HG03135 (cell line): Measurements from ENCODE around the gene ASAP2.

Experiments used
- ATAC-seq: cut with Tn5 transposase; IDR thresholded peaks from one replicate; pipeline ENCODE4 v1.9.1; 2021; ENCODE audit warnings: mild to moderate bottlenecking, moderate library complexity; ENCODE audit not compliant: unreplicated experiment

Gene ASAP2

DNA sequence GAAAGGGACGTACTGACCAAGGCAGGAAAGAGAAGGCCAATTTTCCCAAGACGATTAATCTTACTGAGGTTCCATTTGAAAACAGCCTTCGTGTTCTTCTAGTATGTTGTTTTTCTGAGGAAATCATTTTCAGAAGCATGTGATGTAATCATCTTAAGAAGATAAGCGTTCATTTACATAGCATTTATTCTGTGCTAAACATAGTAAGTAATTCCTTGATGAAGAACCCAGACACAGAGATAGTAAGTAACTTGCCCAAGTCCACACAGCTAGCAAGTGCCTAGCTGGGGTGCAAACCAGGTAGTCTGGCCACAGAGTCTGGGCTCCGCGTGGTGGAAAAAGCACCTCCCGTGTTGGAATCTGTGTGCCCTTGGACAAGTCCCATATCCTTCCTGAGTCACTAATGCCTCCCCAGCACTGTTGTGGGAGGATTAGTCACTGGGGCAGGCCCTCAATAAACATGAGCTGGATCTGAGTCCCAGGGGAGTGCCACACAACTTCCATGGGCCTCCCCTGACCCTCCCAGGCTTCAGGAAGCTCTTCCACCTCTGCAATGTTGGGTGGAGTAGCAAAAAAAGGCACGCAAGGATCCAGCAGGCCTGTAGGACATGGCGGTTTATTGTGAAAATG is 26.9 kb upstream of the ASAP2 start:
- no peak for ATAC-seq

DNA sequence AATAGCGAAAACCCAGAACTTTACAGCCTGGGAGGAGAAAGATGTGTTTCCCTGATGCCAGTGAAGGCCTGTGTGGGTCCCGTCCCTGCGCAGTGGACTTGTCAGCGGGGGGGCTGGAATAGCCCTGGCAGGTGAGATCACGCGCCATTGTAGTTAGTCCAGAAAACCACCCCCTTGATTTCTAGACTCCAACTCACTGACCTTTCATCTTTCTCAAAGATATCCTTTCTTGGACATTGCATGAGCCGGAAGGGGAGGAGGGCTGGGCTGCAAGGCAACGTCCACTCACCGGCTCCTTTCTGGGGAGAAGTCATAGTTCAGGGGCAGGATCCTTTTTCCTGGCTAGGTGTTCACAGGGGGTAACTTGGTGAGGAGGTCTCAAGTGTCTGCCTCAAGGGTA is 22.3 kb upstream of the ASAP2 start:
- no peak for ATAC-seq

DNA sequence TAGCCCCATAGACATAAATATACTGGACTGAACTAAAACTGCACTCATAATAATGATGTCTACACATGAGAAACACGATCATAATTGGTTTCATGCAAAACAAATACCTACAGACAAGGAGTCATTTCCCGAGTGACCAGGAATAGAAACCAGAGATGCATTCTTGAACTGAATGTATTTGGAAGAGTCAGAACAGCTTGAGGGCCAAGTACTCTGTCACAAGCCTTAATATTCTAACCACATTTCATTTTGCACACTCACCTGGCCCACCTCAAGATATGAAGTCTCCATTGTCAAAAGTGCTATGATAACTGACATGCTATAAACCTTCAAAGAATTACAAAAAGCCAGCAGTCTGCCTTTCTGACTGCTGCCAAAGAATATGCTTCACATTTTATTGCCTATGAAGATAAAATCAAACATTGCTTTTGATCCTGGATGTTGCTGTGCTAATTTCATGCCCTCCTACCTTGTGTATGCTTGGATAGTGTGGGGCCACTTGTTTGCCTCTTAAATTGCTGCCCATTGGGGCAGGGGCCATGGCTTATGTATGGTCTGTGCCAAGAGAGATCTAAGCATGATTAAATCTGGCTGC is 18.9 kb upstream of the ASAP2 start:
- ATAC-seq: no peak

DNA sequence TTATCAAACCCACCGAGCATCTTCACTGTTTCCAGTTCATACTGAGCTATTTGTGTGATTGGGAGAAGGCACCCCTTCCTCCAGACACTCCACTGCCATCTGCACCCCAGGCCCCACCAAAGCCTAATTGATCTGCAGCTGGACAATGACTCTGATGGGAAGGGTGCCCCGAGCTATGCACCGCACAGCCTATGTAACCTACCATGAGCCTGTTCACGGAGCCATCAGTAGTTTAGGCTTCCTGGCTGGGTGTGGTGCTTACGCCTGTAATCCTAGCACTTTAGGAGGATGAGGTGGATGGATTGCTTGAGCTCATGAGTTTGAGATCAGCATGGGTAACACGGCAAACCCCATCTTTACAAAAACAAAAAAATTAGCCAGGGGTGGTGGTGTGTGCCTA is 17.8 kb upstream of the ASAP2 start:
- no peak for ATAC-seq

DNA sequence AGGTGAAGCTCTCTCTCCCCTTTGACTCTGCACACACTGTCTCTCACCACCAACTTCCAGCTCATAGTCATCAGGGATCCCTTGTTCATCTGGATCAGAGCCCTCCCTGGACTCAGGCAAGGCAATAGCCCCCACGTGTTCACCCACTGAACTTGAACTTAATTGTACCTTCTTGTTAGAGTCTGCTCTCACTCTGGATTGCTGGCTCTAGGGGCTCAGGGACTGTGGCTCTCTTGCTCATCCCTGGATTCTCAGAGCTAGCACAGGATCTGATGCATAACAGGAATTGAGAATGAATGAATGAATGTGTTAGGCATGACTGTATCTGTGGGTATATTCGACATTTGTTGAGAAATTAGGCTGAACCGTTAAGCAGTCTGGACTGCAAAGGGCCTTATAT is 16.7 kb upstream of the ASAP2 start:
- ATAC-seq: no peak

DNA sequence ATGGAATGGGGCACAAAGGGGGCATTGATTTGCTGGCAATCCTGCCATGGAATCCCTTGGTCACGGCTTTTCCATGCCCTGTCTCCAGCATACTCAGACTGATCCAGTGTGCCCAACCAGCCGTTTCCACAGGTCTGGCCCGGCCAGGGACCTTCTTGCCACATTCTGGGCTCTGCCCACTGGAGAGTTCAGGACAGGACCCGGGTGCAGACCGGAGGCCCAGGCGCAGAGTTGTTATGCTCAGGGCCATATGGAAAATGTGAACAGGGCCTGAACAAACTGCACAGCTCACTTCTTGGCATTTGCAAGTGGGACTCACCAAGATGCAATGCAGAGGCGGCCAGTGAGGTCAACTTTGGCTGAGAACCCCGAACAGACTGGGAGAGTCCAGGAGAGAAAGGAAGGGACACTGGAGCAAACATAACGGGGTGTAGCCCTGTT is 15.6 kb upstream of the ASAP2 start:
- ATAC-seq: no peak

DNA sequence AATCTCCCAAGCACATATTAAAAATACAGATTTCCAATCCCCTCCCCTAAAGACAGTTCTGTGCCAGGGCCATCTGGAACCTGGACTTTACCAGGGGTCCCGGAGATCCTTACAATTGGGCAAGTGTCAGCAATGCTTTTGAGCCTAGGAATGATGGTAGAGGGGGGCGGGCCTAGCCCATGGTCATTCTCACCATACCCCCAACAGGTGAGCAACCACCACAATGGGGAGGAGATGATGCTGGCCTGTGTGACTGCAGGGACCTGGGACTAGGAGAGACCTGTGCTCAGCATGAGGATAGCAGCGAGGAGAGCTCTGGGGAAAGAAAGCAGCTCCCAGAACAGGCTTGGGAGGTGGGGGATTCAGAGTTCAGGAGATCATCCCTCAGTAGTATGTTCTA is 13.9 kb upstream of the ASAP2 start:
- no peak for ATAC-seq

DNA sequence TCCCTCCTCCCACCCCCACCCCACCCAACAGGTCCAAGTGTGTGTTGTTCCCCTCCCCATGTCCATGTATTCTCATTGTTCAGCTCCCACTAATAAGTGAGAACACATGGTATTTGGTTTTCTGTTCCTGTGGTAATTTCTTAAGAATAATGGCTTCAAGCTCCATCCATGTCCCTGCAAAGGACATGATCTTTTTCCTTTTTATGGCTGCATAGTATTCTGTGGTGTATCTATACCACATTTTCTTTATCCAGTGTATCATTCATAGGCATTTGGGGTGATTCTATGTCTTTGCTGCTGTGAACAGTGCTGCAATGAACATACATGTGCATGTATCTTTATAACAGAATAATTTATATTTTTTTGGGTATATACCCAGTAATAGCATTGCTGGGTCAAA is 12.3 kb upstream of the ASAP2 start:
- ATAC-seq: no peak

DNA sequence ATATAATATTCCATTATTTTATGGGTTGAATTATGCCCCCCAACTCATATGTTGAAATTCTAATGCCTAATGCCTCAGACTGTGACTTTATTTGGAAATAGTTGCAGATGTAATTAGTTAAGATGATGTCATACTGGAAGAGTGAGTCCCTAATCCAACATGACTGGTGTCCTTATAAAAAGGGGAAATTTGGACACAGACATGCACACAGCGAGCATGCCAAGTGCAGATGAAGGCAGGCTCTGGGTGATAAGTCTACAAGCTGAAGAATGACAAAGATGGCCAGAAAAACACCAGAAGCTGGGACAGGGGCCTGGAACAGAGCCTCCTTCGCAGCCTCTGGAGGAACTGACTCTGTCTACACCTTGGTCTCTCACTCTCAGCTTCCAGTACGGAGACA is 10.0 kb upstream of the ASAP2 start:
- ATAC-seq: no peak

DNA sequence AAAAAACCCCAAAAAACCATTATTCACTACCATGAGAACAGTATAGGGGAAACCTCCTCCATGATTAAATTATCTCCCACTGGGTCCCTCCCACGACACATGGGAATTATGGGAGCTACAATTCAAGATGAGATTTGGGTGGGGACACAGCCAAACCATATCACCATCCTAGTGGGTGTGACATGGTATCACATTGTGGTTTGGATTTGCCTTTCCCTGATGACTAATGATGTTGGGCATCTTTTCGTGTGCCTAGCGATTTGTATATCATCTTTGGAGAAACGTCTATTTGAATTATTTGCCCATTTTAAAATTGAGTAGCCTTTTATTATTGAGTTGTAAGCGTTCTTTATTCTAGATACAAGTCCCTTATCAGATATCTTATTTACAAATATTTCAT is 8.7 kb upstream of the ASAP2 start:
- no peak for ATAC-seq

DNA sequence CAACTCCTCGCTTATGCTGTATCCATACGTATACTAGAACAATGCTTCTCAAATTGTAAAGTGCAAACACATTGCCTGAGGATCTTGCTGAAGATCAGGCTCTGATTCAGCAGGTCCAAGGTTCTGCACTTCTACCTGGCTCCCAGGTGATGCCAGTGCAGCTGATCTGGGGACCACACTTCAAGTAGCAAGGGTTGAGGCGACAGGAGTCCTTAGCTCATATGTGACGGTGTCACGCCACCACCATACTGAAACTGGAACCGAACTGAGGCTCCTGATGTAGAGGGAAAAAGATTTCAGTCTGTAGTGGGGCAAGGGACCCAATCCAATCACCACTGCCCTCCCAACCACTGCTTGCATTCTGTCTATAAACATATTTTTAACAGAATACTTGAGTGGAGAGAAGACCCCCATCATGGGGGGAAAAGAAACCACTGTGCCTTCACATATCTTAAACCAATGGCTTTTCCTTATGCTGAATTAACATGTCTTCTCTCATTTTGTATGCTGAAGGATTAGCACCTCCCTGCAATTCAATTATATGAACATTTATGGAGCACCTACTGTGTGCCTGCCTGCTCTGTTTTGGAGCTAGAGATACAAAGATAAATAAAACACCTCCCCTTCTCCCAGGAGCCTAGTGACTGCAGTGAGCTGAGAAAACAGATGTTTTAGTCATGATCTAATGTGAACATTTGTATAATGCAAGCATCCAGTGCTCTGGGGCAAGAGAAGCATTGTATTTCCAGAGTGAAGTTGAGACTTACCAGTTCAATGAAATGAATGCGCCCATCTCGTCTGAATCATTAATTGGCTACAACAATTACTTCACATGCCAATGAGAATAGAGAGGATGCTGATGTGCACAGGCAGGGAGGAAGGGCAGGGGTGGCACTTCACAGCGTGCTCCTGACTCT is 6.6 kb upstream of the ASAP2 start:
- no peak for ATAC-seq

DNA sequence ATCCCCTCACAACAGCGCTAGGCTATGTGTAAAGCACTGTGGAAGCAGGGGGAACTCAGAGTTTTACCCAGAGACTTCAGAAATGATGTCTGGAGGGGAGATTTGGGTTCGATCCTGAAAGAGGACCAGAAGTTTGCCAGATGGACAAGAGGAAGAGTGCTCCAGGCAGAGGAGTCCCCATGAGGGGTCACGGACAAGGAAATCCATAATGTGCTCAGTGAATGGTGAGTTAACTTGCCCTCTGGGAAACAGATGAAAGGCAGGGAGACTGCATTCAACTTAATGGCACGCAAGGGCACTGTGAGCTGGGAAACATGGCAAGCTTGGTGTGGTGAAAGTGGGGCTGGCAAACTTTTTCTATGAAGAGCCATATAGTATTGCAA is 6.0 kb upstream of the ASAP2 start:
- ATAC-seq: no peak

DNA sequence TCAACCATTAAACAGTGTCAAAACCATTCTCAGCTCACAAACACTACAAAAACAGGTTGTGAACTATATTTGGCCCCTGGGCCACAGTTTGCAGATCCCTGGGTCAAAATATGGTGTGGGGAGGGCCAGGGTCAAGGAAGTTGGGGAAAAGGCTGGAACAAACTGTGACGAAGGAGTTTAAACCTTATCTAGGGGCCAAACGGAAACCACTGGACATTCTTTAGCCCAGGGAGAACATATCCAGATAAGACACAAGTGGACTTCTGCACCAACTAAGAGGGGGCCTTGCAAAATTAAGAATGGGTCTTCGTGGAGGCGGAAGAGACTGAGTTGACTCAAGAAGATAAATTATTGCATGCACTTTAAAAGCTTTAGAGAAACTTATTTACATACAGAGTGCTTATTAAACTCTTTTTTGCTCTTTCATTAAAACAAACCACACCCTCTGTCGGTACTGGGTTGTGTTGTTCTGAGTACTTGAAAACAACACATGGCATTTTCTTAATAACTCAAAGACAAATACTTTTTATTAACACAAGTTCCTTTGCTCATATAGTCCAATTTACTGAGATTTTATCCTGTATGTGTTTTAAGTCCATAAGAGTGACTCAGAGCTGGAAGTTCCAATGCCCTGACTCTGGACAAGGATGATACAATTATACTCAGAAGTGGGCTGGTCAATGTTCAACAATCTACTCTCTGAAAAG is 5.3 kb upstream of the ASAP2 start:
- ATAC-seq: no peak

DNA sequence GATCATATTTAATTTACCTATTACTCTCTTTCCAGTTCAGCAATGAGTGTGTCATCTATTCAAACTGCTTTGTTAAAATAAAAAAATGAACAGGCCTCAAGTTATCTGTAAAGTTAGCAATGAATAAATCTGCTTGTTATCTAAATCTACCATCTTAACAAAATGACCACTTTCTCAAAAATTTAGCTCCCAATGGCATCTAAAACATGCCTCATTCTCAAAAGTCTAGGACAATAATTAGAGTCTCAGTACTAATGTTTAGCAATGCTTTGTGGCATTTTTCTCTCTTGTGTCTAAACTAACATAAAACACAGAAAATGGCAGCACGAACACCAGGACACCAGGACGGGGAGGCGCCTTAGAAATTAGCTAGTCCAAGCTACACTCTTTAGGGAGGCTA is 3.6 kb upstream of the ASAP2 start:
- ATAC-seq: no peak

DNA sequence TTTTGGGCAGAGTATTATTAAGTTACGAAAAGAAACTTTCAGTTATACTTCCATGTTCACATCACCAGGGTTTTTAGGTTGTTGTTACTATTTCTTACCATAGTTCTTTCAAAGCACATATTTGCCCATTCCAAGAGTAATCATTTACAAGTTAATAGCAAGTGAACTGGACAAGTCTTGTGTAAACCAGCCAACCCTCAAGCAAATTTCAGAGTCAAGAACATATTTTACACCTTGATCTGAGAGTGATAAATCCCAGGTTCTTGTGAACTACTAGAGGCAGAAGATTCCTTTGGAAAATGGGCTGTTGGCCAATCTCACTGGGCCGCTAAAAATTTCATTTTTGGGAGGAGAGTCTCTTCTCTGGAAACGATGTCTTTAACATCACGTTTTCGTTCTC is 2.7 kb upstream of the ASAP2 start:
- ATAC-seq: no peak

DNA sequence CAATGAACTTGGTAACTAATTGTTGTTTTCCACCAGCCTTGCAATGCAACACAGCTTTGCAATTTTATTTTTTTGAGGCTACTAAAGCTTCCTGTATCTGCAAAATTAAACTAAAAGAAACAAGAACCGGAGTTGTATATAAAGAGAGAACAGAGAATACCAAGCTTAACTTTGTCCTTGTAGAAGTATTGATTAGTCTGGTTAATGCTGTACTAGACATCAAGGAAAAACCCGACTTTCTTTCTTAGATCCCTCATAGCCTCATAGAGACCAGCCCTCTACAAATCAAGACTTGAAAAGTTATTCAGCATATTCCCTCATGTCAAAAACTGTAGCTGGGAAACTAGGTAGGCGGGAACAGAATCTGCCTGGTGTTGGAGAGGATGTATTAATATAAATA is 1.7 kb upstream of the ASAP2 start:
- no peak for ATAC-seq

DNA sequence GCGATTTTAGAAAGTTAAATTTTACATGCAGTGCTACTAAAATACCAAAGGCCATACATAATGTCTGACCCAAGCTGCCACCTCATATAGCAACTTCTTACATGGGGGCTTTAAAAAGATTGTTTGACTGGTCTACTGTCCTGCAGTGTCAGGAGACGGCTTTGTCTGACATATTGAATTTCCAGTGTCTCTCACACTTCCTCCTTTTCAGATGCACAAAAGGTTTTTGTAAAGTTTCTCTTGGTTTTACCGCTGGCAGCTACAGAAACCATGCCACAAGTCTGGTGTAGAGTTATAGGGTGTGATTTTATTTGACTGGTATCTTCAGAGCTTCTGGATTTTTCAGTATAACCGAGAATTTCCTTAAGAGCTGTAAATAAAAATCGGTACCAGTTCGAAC is 1.1 kb upstream of the ASAP2 start:
- ATAC-seq: no peak

DNA sequence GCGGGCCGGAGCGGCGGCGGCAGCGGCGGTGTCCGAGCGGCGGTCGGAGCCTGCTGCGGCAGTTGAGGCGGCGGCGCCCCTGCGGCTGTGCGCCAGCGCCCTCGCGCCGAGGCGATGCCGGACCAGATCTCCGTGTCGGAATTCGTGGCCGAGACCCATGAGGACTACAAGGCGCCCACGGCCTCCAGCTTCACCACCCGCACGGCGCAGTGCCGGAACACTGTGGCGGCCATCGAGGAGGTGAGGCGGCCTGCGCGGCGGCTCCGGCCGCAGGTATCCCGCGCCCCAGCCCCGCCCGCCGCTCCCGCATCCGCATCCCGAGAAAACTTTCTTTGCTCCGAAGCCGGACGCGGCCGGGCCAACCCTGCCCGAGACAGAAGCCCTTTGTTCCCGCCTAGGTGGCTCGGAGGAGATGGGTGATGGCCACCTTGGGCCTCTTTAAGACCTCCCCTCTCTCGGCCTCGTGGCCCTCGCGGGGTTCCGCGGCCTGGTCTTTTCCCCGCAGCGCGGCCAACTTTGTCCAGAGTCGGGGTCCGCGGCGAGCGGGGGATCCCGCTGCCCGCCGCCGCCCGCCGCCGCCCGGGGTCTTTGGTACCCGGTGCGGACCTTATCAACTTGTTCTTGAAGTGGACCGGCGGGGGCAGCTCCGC is 504 bp downstream of the ASAP2 start:
- ATAC-seq: peak; percentile 16

DNA sequence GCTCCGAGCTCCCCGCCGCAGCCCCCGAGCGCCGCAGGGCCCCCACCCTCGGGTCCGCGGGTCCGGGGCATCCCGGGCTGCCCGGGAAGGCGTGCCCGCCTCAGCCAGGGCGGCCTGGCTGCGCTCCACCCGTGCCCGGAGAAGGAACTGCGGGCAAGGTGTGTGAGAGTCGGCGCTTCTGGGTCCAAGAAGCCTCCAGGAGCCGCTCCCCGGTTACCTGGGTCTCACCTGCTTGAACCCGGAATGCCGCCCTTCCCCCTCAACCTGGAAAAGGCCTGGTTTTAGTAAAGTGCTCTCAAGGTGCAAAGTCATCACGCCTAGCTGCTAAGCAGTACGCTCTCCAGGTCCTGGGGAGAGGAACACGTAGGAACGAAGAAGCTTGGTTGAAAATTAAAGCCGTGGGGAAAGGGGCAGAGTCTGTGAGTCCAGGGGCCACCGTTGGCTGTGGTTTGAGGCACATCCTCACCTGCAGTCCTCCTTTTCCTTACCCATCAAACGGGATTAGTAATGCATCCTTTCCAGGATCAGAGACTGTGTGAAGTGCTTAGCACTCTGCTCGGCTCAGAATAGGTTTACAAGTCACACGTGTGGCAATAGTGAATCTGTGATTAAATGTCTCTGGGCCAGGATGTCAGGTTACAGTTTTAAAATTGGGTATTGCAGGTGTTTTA is 1.2 kb downstream of the ASAP2 start:
- no peak for ATAC-seq

DNA sequence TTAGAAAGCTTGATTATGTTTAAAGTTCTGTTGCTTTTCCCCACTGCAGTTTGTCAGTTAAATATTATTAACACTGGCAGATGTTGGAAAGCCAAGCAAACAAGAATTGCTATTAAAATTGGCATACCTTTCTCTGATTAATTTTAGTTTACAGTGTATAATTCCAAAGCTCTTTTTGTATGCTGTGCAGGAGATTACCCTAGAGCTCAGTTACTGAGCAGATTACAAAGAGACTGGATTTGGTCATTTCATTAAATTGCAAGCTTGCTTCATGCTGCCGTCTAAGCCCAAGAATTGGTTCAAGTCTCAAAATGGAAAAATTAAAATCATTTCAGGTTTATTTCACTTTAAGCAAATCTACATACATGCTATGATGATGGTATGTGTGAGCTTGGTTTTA is 2.3 kb downstream of the ASAP2 start:
- no peak for ATAC-seq

DNA sequence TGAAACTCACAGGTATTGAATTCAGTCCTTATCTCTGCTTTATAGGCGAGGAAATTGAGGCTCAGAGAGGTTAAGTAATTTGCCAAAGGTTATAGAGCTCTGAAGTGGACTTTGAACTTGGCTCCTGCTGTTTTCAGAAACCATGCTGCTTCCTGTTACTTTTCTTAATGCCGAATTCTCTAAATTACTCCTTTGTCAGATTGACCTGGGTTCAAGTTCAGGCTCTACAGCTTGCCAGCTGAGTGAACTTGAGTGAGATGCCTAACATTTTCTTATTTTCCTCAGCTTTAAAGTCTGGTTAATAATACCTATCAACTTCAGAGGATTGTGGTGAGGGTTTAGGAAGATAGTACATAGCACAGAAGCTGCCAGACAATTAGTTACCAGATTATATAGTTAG is 3.4 kb downstream of the ASAP2 start:
- no peak for ATAC-seq
